ENCODE results near the gene FOXN1.
"Not testable (repeated sequence)": the region's sequence is repeated elsewhere in the genome, so short reads cannot be mapped to it uniquely, and the experiment has no call there.

Gene FOXN1

GRCh38 chr17:28505986-28506665 lies at the start of gene FOXN1:
TSS of gene FOXN1 (plus strand) at chr17:28506348. CDS start at chr17:28523970, 17,622 bp downstream.
- no peak for DNase-seq

- no peak for DNase-seq
Measured at GRCh38 chr17:28457890-28458289, 48.3 kb upstream of the FOXN1 start.

- DNase-seq, result not testable (repeated sequence)
Measured at GRCh38 chr17:28458881-28459280, 47.3 kb upstream of the FOXN1 start.

- DNase-seq, result no peak
Measured at GRCh38 chr17:28460901-28461300, 45.2 kb upstream of the FOXN1 start.

- DNase-seq, result no peak
Measured at GRCh38 chr17:28466001-28466400, 40.1 kb upstream of the FOXN1 start.

GRCh38 chr17:28466521-28467048 lies 39.6 kb upstream of the FOXN1 start:
- no peak for DNase-seq

- no peak for DNase-seq
Measured at GRCh38 chr17:28467456-28468025, 38.6 kb upstream of the FOXN1 start.

GRCh38 chr17:28468033-28468735 lies 38.0 kb upstream of the FOXN1 start:
- DNase-seq, result not testable (repeated sequence)

GRCh38 chr17:28468781-28469180 lies 37.4 kb upstream of the FOXN1 start:
- DNase-seq, result no peak

- no peak for DNase-seq
Measured at GRCh38 chr17:28469376-28469775, 36.8 kb upstream of the FOXN1 start.

GRCh38 chr17:28470266-28470913 lies 35.8 kb upstream of the FOXN1 start:
- DNase-seq, result no peak

GRCh38 chr17:28470914-28471366 lies 35.2 kb upstream of the FOXN1 start:
- DNase-seq, result no peak

- DNase-seq, result no peak
Measured at GRCh38 chr17:28471531-28472342, 34.4 kb upstream of the FOXN1 start.

- DNase-seq, result no peak
Measured at GRCh38 chr17:28472871-28473497, 33.2 kb upstream of the FOXN1 start.

GRCh38 chr17:28473542-28473941 lies 32.6 kb upstream of the FOXN1 start, which contains the start of gene SLC13A2:
TSS of gene SLC13A2 (plus strand) at chr17:28473644. CDS start at chr17:28473713, 69 bp downstream.
- DNase-seq, result no peak

GRCh38 chr17:28474111-28474531 lies 32.0 kb upstream of the FOXN1 start:
- DNase-seq, result no peak

GRCh38 chr17:28475151-28475900 lies 30.8 kb upstream of the FOXN1 start:
- DNase-seq, result no peak

GRCh38 chr17:28476076-28476865 lies 29.9 kb upstream of the FOXN1 start:
- DNase-seq, result no peak

GRCh38 chr17:28477928-28478327 lies 28.2 kb upstream of the FOXN1 start:
- DNase-seq, result no peak

Measured in amygdala (tissue), 56 donors.